ENCODE measurements around the gene TCF25.
A peak's percentile ranks its signal among the peaks of the same experiment; 100 is the strongest.
"Not testable (repeated sequence)": the region's sequence is repeated elsewhere in the genome, so short reads cannot be mapped to it uniquely, and the experiment has no call there.

TCF25 gene

DNA sequence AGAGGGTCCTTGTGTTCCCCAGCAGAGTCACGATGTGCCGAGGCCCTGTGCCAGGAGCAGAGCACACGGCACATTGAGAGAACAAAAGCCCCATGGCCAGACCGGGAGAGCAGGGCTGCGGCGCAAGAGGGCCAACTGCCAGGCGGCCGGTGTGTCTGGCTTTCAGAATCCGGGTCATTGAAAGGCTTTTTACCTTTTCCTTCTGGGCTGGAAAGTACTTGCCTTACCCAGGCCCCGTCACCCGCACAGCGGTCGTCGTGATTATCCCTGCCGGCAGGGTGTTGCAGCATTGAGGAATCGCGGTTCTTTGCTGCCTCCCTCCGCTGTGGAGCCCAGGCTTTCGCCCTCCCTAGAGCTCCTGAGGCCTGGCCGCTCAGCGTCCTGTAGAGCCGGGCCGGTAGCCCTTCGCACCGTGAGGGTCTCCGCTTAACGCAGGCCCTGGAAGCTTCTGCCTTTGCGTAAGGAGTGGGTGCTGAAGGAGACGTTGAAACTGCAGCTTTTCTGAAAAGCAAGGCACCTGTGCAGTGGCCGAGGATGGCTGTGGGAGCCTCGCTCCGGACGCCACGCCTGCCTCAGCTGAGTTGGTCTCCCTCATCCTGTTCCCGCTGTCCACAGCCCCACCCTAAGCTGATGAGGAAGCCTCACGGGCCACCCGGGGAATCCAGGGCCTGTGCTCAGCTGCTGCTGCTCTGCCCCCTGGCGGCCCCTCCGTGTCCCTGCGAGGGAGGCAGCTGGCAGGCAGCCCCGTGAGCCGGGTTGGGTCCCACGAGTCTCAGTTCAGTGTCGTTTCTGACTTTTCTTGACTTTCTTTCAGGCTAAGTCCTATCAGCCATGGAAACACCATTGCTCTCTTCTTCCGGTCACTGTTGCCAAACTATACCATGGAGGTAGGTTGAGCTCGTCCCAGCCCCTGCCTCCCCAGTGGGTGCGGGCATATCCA lies 36.7 kb downstream of the TCF25 start:
- H3K9me3 Mint-ChIP-seq: no peaks in the 10 kb centered on the region
- H3K4me3 Mint-ChIP-seq: no peak overlapping the region
- H3K36me3 Mint-ChIP-seq: peaks cover 45% of the 10 kb centered on the region
- DNase-seq: peak; percentile 76
- no peaks in the 10 kb centered on the region for H3K27me3 Mint-ChIP-seq
- H3K27ac Mint-ChIP-seq: no peak overlapping the region
- CTCF ChIA-PET: interaction anchor here (0.8 to 3.9 kb wide), 13 partner anchors 9 to 210 kb away, joined by 3 to 29 read pairs (median 5); partner anchors contain the start of genes MC1R, TCF25 and TUBB3
- H3K4me1 Mint-ChIP-seq: peaks cover 4% of the 10 kb centered on the region

GRCh38 chr16:89910717-89911354 lies 37.4 kb downstream of the TCF25 start:
- H3K27ac Mint-ChIP-seq: no peak overlapping the region
- H3K4me3 Mint-ChIP-seq: no peak overlapping the region
- CTCF ChIA-PET: interaction anchor here (0.9 to 3.9 kb wide), 11 partner anchors 8 to 211 kb away, joined by 4 to 29 read pairs (median 5); partner anchors contain the start of genes MC1R and TUBB3
- H3K27me3 Mint-ChIP-seq: peaks cover 4% of the 10 kb centered on the region
- H3K36me3 Mint-ChIP-seq: peaks cover 40% of the 10 kb centered on the region
- DNase-seq: no peak
- no peaks in the 10 kb centered on the region for H3K9me3 Mint-ChIP-seq
- peaks cover 4% of the 10 kb centered on the region for H3K4me1 Mint-ChIP-seq

- CTCF ChIA-PET: interaction anchor here (1.8 to 3.9 kb wide), 2 partner anchors 12 to 205 kb away, joined by 16 to 29 read pairs; partner anchors contain the start of gene TUBB3
- H3K27ac Mint-ChIP-seq: no peak overlapping the region
Observed at GRCh38 chr16:89911375-89911774, 38.0 kb downstream of the TCF25 start.

DNA sequence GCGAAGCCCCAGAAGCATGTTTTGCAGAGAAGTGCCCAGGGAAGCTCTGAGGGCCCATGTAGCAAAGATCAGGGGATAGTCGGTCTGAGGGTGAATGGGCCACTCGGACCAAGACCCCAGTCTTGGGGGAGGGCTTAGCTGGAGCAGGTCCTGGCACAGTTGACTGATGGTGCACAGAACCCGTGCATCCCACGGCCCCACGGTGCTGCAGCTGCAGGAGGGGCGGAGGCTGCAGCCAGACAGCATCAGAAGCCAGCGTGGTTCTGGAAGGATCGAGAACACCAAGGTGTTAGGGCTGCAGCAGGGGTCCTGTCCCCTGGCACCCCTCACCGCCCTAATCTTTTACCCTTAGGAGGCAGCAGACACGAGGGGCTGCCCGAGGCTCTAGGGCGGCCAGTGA lies 38.8 kb downstream of the TCF25 start:
- Mint-ChIP-seq H3K9me3 (no peaks in the 10 kb centered on the region), H3K4me1 (peaks cover 10% of the 10 kb centered on the region), H3K4me3 (no peak overlapping the region), H3K36me3 (peaks cover 27% of the 10 kb centered on the region), H3K27me3 (peaks cover 5% of the 10 kb centered on the region), H3K27ac (no peak overlapping the region)
- no peak for DNase-seq
- CTCF ChIA-PET: no interaction called here

More at GRCh38 chr16:89911375-89911774, 38.0 kb downstream of the TCF25 start:
- peaks cover 5% of the 10 kb centered on the region for H3K27me3 Mint-ChIP-seq
- no peak for DNase-seq
- H3K4me3 Mint-ChIP-seq: no peak overlapping the region
- peaks cover 7% of the 10 kb centered on the region for H3K4me1 Mint-ChIP-seq
- no peaks in the 10 kb centered on the region for H3K9me3 Mint-ChIP-seq
- peaks cover 34% of the 10 kb centered on the region for H3K36me3 Mint-ChIP-seq

DNA sequence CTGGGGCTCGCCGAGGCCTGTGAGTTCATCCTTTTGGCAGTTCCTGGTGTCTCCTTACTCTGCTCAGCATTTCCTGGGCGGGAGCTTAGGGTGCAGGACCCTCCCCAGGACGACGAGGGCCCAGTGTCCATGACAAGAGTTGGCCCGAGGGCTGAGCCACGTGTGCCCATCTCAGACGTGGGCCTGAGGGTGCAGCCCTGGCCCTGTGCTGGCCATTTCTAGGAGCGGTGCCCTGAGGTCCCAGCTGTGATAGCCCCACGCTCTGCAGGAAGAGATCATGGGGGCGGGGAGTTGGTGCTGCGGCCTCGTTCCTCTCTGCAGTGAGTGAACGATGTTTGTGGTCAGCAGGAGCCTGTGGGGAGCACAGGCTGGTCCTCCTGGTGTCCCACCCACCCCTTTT lies 39.2 kb downstream of the TCF25 start:
- DNase-seq: no peak
- peaks cover 6% of the 10 kb centered on the region for H3K27me3 Mint-ChIP-seq
- peaks cover 14% of the 10 kb centered on the region for H3K4me1 Mint-ChIP-seq
- no peaks in the 10 kb centered on the region for H3K9me3 Mint-ChIP-seq
- H3K4me3 Mint-ChIP-seq: no peak overlapping the region
- peaks cover 26% of the 10 kb centered on the region for H3K36me3 Mint-ChIP-seq
- H3K27ac Mint-ChIP-seq: no peak overlapping the region
- CTCF ChIA-PET: no interaction called here

DNA sequence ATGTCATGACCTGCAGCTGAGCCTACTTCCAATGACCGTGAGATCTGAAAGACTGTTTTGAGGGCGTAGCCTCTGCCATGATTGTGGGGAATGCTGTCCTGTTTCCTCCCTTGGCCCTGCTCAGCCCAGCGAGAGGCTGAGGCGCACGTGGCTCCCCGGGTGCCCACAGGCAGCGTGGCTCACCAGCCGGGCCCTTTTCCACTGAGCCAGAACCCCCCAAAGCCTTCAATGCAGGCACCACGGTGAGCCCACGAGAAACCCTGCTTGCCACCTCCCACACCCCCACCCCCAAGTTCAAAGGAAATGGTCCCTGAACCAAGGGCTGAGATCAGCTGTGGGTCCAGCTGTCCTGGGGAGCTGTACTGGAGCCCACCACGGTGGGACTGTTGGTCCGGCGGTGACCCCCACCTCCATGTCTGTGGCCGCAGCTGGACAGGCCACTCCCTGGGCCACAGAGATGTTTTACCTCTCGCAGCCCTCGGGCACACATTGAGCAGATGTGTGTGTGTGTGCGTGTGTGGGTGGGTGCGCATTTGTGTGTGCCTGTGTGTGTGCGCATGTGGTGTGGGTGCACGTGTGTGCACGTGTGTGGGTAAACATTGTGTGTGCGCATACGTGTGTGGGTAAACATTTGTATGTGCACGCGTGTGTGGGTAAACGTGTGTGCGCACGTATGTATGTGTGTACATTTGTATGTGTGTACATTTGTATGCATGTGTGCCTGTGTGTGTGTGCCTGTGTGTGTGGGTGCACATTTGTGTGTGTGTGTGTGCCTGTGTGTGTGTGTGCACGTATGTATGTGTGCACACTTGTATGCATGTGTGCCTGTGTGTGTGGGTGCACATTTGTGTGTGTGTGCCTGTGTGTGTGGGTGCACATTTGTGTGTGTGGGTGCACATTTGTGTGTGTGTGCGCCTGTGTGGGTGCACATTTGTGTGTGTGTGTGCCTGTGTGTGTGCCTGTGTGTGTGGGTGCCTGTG lies 40.3 kb downstream of the TCF25 start:
- no peak for DNase-seq
- CTCF ChIA-PET: no interaction called here
- Mint-ChIP-seq H3K4me1 (peaks cover 24% of the 10 kb centered on the region), H3K27me3 (peaks cover 17% of the 10 kb centered on the region), H3K9me3 (no peaks in the 10 kb centered on the region), H3K27ac (no peak overlapping the region), H3K36me3 (peaks cover 25% of the 10 kb centered on the region), H3K4me3 (no peak overlapping the region)

- H3K4me3 Mint-ChIP-seq, DNase-seq, H3K27ac Mint-ChIP-seq, CTCF ChIA-PET, H3K9me3 Mint-ChIP-seq: not testable (repeated sequence)
- Mint-ChIP-seq H3K27me3 (peaks cover 28% of the 10 kb centered on the region), H3K4me1 (peaks cover 29% of the 10 kb centered on the region), H3K36me3 (peaks cover 19% of the 10 kb centered on the region)
Observed at GRCh38 chr16:89914642-89915285, 41.4 kb downstream of the TCF25 start.

- no peak for DNase-seq
- H3K4me1 Mint-ChIP-seq: peaks cover 33% of the 10 kb centered on the region
- H3K27me3 Mint-ChIP-seq: peaks cover 36% of the 10 kb centered on the region
- peaks cover 18% of the 10 kb centered on the region for H3K36me3 Mint-ChIP-seq
- no peak overlapping the region for H3K4me3 Mint-ChIP-seq
- H3K9me3 Mint-ChIP-seq: no peaks in the 10 kb centered on the region
- CTCF ChIA-PET: no interaction called here
- H3K27ac Mint-ChIP-seq: no peak overlapping the region
Observed at GRCh38 chr16:89915303-89916232, 42.2 kb downstream of the TCF25 start.

DNA sequence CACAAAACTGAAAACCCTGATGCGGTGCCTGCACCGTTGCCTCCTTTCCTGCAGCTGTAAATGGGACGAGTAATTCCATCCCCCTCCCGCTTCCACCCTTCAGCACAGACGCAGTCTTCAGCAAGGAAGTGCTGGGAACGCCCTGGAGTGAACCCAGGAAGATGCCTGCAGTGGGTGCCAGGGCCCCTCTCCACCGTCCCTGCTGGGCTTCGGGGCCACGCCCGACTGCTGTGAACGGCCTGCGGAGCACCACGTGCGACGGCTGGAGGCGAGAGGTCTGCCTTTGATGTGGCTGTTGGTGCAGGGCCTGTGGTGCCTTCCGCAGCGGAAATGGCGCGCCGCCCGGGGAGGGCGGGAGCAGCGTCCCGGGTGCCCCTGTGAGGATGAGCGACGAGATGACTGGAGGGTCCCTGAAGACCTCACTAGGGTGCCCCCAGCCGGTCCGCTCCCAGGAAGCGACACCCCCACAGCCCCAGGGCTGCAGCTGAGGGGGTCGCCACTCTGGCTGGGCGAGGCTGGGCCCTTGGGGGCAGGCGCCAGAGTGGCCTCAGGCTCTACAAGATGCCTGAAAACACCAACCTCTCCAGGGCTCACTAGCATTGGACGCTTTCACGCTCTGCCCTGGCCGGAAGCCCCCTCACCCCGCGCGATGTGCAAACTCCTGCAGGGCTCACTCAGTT lies 44.5 kb downstream of the TCF25 start:
- DNase-seq: peak; percentile 92
- H3K27ac Mint-ChIP-seq: peak overlapping the region; percentile 86
- H3K4me1 Mint-ChIP-seq: peaks cover 55% of the 10 kb centered on the region
- H3K36me3 Mint-ChIP-seq: peaks cover 12% of the 10 kb centered on the region
- peak overlapping the region; percentile 65 for H3K4me3 Mint-ChIP-seq
- H3K27me3 Mint-ChIP-seq: peaks cover 59% of the 10 kb centered on the region
- CTCF ChIA-PET: interaction anchor here (1.3 to 1.5 kb wide), 3 partner anchors 8 to 212 kb away, joined by 4 to 7 read pairs (median 7); no protein-coding TSS in a partner anchor
- H3K9me3 Mint-ChIP-seq: no peaks in the 10 kb centered on the region

DNA sequence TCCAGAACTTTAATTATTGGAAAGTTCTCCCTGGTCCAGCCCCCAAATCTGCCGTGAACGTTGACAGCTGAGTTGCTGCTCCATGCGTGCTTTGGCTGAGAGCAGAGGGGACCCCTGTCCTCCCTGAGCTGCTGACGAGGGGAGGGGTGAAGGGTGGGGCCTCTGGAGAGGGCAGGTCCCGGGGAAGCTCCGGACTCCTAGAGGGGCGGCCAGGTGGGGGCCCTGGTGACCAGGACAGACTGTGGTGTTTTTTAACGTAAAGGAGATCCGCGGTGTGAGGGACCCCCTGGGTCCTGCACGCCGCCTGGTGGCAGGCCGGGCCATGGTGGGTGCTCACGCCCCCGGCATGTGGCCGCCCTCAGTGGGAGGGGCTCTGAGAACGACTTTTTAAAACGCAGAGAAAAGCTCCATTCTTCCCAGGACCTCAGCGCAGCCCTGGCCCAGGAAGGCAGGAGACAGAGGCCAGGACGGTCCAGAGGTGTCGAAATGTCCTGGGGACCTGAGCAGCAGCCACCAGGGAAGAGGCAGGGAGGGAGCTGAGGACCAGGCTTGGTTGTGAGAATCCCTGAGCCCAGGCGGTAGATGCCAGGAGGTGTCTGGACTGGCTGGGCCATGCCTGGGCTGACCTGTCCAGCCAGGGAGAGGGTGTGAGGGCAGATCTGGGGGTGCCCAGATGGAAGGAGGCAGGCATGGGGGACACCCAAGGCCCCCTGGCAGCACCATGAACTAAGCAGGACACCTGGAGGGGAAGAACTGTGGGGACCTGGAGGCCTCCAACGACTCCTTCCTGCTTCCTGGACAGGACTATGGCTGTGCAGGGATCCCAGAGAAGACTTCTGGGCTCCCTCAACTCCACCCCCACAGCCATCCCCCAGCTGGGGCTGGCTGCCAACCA lies 45.3 kb downstream of the TCF25 start, which contains the start of gene MC1R:
TSS of gene MC1R (plus strand) at position 410 of the 895 bp plus-strand sequence. CDS start at position 807, 397 bp downstream.
- CTCF ChIA-PET: interaction anchor here (1.3 to 1.5 kb wide), 3 partner anchors 8 to 213 kb away, joined by 4 to 7 read pairs (median 7); no protein-coding TSS in a partner anchor
- Mint-ChIP-seq H3K4me3 (peak within 1 kb of the TSS; percentile 65), H3K27me3 (peaks cover 64% of the 10 kb centered on the region), H3K4me1 (peaks cover 55% of the 10 kb centered on the region), H3K9me3 (no peaks in the 10 kb centered on the region), H3K36me3 (peaks cover 7% of the 10 kb centered on the region), H3K27ac (peak within 1 kb of the TSS; percentile 86)
- DNase-seq: no peak

All from activated naive CD4-positive, alpha-beta T cell treated with anti-CD3 and anti-CD28 coated beads, Interleukin-2, amount 10 ng/mL, durations not matched to agents 7 days and 5 days (primary cell).